T-cell (primary cell): ENCODE data around the gene NR2C2. TPM values are rescaled to one million over a fixed set of nuclear protein-coding genes. Genes with fewer than 3 reads are reported as not detected.

Experiments
- ATAC-seq, 4 experiments: fragments of 200-7000 bp in 3 of 4; fragments of 150-1000 bp in 1 of 4; cut with Tn5 transposase; replicated peaks in 1 of 4; 1 replicate in 3 of 4; 2 replicates in 1 of 4; pipeline ENCODE4 v1.10.0; 2021; ENCODE audit warnings: moderate library complexity in 3 of 4, mild to moderate bottlenecking in 2 of 4, moderate number of reproducible peaks in 1 of 4
- CTCF ChIA-PET, 2 donors: fragments of 300-600 bp; sonication (Branson Sonifier 250); formaldehyde crosslinking; loops; one replicate each; lab custom pipeline; 2022; ENCODE audit warnings: antibody characterized with exemption in 2 of 2; lab: Charles Lee
- POLR2A ChIA-PET, 2 donors: fragments of 300-600 bp; sonication (Branson Sonifier 250); formaldehyde crosslinking; loops; one replicate each; lab custom pipeline; 2022; ENCODE audit warnings: antibody characterized with exemption in 2 of 2; lab: Charles Lee
- DNase-seq, 35 experiments: peaks; one replicate each; pipeline versions ENCODE4 v3.0.0 to v3.0.0-alpha.2; 2013 to 2023
- H3K27ac ChIP-seq: one replicate; pipeline ENCODE4 v1.5.1; 2013; ENCODE audit warnings: low read length
- H3K27me3 ChIP-seq, 2 experiments: replicated peaks in 1 of 2; 1 replicate in 1 of 2; 2 replicates in 1 of 2; pipeline versions ENCODE4 v1.6.1 to v1.7.0; 2013; ENCODE audit warnings: low read length in 1 of 2, mixed read lengths in 1 of 2; ENCODE audit not compliant: control insufficient read depth in 2 of 2, insufficient read depth in 2 of 2; ENCODE audit errors: extremely low read depth in 1 of 2
- H3K36me3 ChIP-seq, 2 donors: 1 replicate in 1 of 2; 2 replicates in 1 of 2; pipeline versions ENCODE4 v1.6.1 to v1.7.0; 2013; ENCODE audit warnings: low read length in 1 of 2; ENCODE audit not compliant: control insufficient read depth in 2 of 2, insufficient read depth in 1 of 2; ENCODE audit errors: extremely low read depth in 1 of 2
- H3K4me1 ChIP-seq, 2 experiments: 1 replicate in 1 of 2; 2 replicates in 1 of 2; pipeline versions ENCODE4 v1.6.1 to v1.7.0; 2013; ENCODE audit warnings: low read length in 2 of 2, mixed read lengths in 1 of 2; ENCODE audit not compliant: insufficient read depth in 2 of 2, control insufficient read depth in 1 of 2; ENCODE audit errors: extremely low read depth in 1 of 2
- H3K4me3 ChIP-seq, 2 donors: 1 replicate in 1 of 2; 2 replicates in 1 of 2; pipeline versions ENCODE4 v1.5.1 to v1.7.0; 2013; ENCODE audit warnings: mild to moderate bottlenecking in 2 of 2, low read length in 1 of 2, moderate library complexity in 1 of 2; ENCODE audit not compliant: control insufficient read depth in 1 of 2; ENCODE audit errors: extremely low read depth in 1 of 2
- H3K9me3 ChIP-seq: 2 replicates; pipeline ENCODE4 v1.7.0; 2013
- H3K27ac Mint-ChIP-seq, 2 donors: one replicate each; pipeline ENCODE4 v1.8.0; 2020 to 2021; ENCODE audit warnings: mild to moderate bottlenecking in 2 of 2, mixed read lengths in 2 of 2
- H3K27me3 Mint-ChIP-seq, 2 donors: one replicate each; pipeline ENCODE4 v1.8.0; 2021 to 2022; ENCODE audit warnings: mixed read lengths in 2 of 2
- H3K36me3 Mint-ChIP-seq: one replicate; pipeline ENCODE4 v1.8.0; 2021; ENCODE audit warnings: mixed read lengths
- H3K4me1 Mint-ChIP-seq, 3 donors: one replicate each; pipeline ENCODE4 v1.8.0; 2020 to 2022; ENCODE audit warnings: mixed read lengths in 3 of 3, mild to moderate bottlenecking in 1 of 3
- H3K4me3 Mint-ChIP-seq, 3 donors: one replicate each; pipeline ENCODE4 v1.8.0; 2020 to 2022; ENCODE audit warnings: mild to moderate bottlenecking in 3 of 3, mixed read lengths in 3 of 3, moderate library complexity in 3 of 3
- H3K9me3 Mint-ChIP-seq, 3 donors: one replicate each; pipeline ENCODE4 v1.8.0; 2020 to 2022; ENCODE audit warnings: mixed read lengths in 3 of 3
- WGBS: methylation state at CpG from one replicate; pipeline ENCODE4 v1.1.5; 2013; ENCODE audit warnings: missing lambda C conversion rate; ENCODE audit not compliant: insufficient coverage; 5-methylcytosine and 5-hydroxymethylcytosine counted together
- total RNA-seq, 35 experiments: library from RNA in 6 of 35; stranded (reverse) in 6 of 35; fragments of 120-200 nt in 1 of 35; gene quantifications; one replicate each; pipeline versions ENCODE4 v1.2.1 to v1.2.4 and lab custom pipeline; 2013 to 2026

NR2C2 gene
- total RNA-seq, 5 donors from 2014 or later (not counting 1 experiment from before 2014, with no cell fraction given): 54.9 to 93.1 (median 85.2) TPM

GRCh38 chr3:15029625-15030024, 82.2 kb downstream of the NR2C2 start:
- H3K36me3 Mint-ChIP-seq: peaks cover 56% of the 10 kb centered on the region
- no peaks in the 10 kb centered on the region for H3K9me3 Mint-ChIP-seq
- H3K4me3 ChIP-seq: no peak overlapping the region
- ChIA-PET POLR2A (interaction anchor here in 1 of 2 donors (0.6 to 1.3 kb wide), 2 partner anchors 36 to 39 kb away, joined by 4 to 8 read pairs; partner anchors contain the start of gene MRPS25), CTCF (interaction anchor here (0.7 to 1.4 kb wide), 2 partner anchors 7 to 9 kb away, joined by 3 to 6 read pairs; no protein-coding TSS in a partner anchor)
- no peaks in the 10 kb centered on the region for H3K27me3 Mint-ChIP-seq
- H3K27ac ChIP-seq: no peak overlapping the region
- no peaks in the 10 kb centered on the region for H3K9me3 ChIP-seq
- H3K36me3 ChIP-seq: peaks cover 9 to 76% of the 10 kb centered on the region in 2 donors
- no peaks in the 10 kb centered on the region for H3K4me1 Mint-ChIP-seq
- H3K4me3 Mint-ChIP-seq: no peak overlapping the region
- H3K27ac Mint-ChIP-seq: no peak overlapping the region
- H3K4me1 ChIP-seq: no peaks in the 10 kb centered on the region
- H3K27me3 ChIP-seq: no peaks in the 10 kb centered on the region
- DNase-seq: no peak
- ATAC-seq: no peak

DNA sequence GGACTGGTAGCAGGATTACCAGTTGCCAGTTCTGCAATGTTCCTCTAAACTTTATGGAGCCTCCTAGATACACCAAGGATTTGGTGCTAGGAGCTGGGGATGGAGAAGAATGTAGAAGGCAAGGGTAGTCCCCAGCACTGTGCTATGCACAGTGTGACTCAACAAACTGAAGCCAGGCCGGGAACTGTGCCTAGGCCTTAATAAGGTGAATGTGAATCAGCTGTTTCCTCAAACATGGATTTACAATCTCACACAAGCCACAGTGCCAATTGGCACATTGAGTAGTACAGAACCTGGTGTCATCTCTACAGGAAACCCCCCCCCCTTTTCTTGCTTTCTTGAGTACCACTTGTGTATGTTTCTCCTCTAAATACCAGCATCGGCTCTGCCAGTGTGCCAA, 85.3 kb downstream of the NR2C2 start:
- CTCF ChIA-PET: interaction anchor here in 1 of 2 donors (0.6 kb wide), 1 partner anchor 13 kb away, joined by 3 read pairs; no protein-coding TSS in a partner anchor
- no peak overlapping the region for H3K4me3 Mint-ChIP-seq

DNA sequence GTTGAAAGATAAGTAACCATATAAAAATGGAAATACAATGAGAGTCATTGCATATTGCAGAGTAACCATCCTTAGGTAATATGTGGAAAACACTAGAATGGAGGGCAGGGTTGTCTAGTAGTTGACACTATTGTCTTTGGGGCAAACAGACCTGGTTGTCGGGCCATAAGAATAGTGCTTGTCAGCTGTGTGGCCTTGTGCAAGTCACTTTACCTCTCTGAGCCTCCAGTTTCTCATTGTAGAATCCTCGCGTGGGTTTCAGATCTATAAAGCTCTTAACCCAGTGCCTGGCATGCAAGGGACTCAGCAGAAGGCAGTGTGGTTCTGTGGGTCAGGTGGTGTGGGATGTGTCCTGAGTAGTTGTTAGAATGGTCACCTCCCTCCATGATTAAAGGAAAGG, 85.7 kb downstream of the NR2C2 start:
- Histone ChIP-seq H3K36me3 (peaks cover 13 to 86% of the 10 kb centered on the region in 2 donors), H3K9me3 (no peaks in the 10 kb centered on the region), H3K27me3 (no peaks in the 10 kb centered on the region), H3K4me3 (no peak overlapping the region), H3K4me1 (no peaks in the 10 kb centered on the region), H3K27ac (no peak overlapping the region)
- ATAC-seq: no peak
- no peak overlapping the region for H3K4me3 Mint-ChIP-seq
- peak overlapping the region in 1 of 2 donors; percentile 34 for H3K27ac Mint-ChIP-seq
- no peaks in the 10 kb centered on the region for H3K9me3 Mint-ChIP-seq
- H3K36me3 Mint-ChIP-seq: peaks cover 46% of the 10 kb centered on the region
- H3K27me3 Mint-ChIP-seq: no peaks in the 10 kb centered on the region
- POLR2A ChIA-PET: no interaction called here
- 63% methylated on average over 1 of the region's 3 CpGs for WGBS
- H3K4me1 Mint-ChIP-seq: no peaks in the 10 kb centered on the region
- CTCF ChIA-PET: no interaction called here
- no peak for DNase-seq

More for the DNA sequence above, 85.3 kb downstream of the NR2C2 start:
- Mint-ChIP-seq H3K27me3 (no peaks in the 10 kb centered on the region), H3K9me3 (no peaks in the 10 kb centered on the region), H3K4me1 (no peaks in the 10 kb centered on the region), H3K27ac (no peak overlapping the region), H3K36me3 (peaks cover 44% of the 10 kb centered on the region)
- H3K4me1 ChIP-seq: no peaks in the 10 kb centered on the region
- H3K36me3 ChIP-seq: peaks cover 13 to 81% of the 10 kb centered on the region in 2 donors
- no CpG with 5 or more reads among the region's 2 CpGs for WGBS
- ATAC-seq (no peak), DNase-seq (no peak)
- no peak overlapping the region for H3K27ac ChIP-seq
- H3K27me3 ChIP-seq: no peaks in the 10 kb centered on the region
- H3K4me3 ChIP-seq: no peak overlapping the region
- POLR2A ChIA-PET: no interaction called here
- H3K9me3 ChIP-seq: no peaks in the 10 kb centered on the region

- H3K9me3 ChIP-seq: no peaks in the 10 kb centered on the region
- WGBS: 96% methylated on average over 6 of the region's 6 CpGs
- ATAC-seq (no peak), DNase-seq (no peak)
- Mint-ChIP-seq H3K36me3 (peaks cover 35% of the 10 kb centered on the region), H3K27ac (no peak overlapping the region), H3K9me3 (no peaks in the 10 kb centered on the region), H3K4me1 (peaks cover 2 to 19% (median 9%) of the 10 kb centered on the region in 3 donors), H3K4me3 (no peak overlapping the region), H3K27me3 (no peaks in the 10 kb centered on the region)
- no peak overlapping the region for H3K27ac ChIP-seq
- no peaks in the 10 kb centered on the region for H3K4me1 ChIP-seq
- no peak overlapping the region for H3K4me3 ChIP-seq
- CTCF ChIA-PET: no interaction called here
- no peaks in the 10 kb centered on the region for H3K27me3 ChIP-seq
- POLR2A ChIA-PET: no interaction called here
- peaks cover 8 to 88% of the 10 kb centered on the region in 2 donors for H3K36me3 ChIP-seq
Observed at GRCh38 chr3:15038306-15038705, 90.9 kb downstream of the NR2C2 start.

DNA sequence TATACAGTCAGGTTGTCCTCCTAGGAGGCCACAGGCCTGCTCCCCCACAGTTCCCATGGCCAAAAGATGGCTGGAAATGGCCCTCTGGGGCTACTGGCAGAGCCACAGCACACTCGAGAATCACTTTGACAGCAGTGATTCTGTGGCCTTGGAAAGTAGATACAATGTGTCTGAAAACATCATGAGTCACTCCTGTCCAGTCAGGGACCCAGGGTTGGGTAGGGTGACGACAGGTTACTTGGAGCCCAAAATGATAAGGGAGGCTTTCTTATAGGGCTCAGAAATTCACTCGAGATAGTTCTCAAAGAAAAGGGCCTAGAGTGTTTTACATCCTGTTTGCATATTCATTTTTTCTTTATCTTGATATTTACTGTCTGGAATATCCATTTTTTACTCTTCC, 93.5 kb downstream of the NR2C2 start:
- H3K4me1 Mint-ChIP-seq: peaks cover 17 to 38% (median 23%) of the 10 kb centered on the region in 3 donors
- POLR2A ChIA-PET: no interaction called here
- H3K27me3 Mint-ChIP-seq: no peaks in the 10 kb centered on the region
- Histone ChIP-seq H3K4me1 (peaks cover 2 to 10% of the 10 kb centered on the region in 2 experiments), H3K9me3 (no peaks in the 10 kb centered on the region), H3K27ac (no peak overlapping the region), H3K27me3 (no peaks in the 10 kb centered on the region), H3K36me3 (peaks cover 9 to 90% of the 10 kb centered on the region in 2 donors), H3K4me3 (no peak overlapping the region)
- 100% methylated on average over 2 of the region's 3 CpGs for WGBS
- DNase-seq (no peak), ATAC-seq (no peak)
- H3K36me3 Mint-ChIP-seq: peaks cover 35% of the 10 kb centered on the region
- CTCF ChIA-PET: no interaction called here
- peak overlapping the region in 1 of 2 donors; percentile 44 for H3K27ac Mint-ChIP-seq
- no peak overlapping the region for H3K4me3 Mint-ChIP-seq
- H3K9me3 Mint-ChIP-seq: no peaks in the 10 kb centered on the region

- Mint-ChIP-seq H3K4me1 (peaks cover 17 to 38% (median 25%) of the 10 kb centered on the region in 3 donors), H3K4me3 (no peak overlapping the region), H3K36me3 (peaks cover 38% of the 10 kb centered on the region), H3K9me3 (no peaks in the 10 kb centered on the region), H3K27ac (peak overlapping the region; percentile 15 to 36), H3K27me3 (no peaks in the 10 kb centered on the region)
- ChIA-PET POLR2A (no interaction called here), CTCF (no interaction called here)
- Histone ChIP-seq H3K9me3 (no peaks in the 10 kb centered on the region), H3K27me3 (no peaks in the 10 kb centered on the region), H3K36me3 (peaks cover 12 to 93% of the 10 kb centered on the region in 2 donors), H3K4me3 (no peak overlapping the region), H3K27ac (no peak overlapping the region), H3K4me1 (peaks cover 2 to 10% of the 10 kb centered on the region in 2 experiments)
- no peak for DNase-seq
- WGBS: no CpG with 5 or more reads among the region's 3 CpGs
- ATAC-seq: no peak
Observed at GRCh38 chr3:15041950-15042349, 94.6 kb downstream of the NR2C2 start.
